Measurements from ENCODE around the gene GLIS1. TPM values are rescaled to one million over a fixed set of nuclear protein-coding genes. Genes with fewer than 3 reads are reported as not detected.

Gene GLIS1
- total RNA-seq, 2 donors from 2014 or later: 0.20 to 0.22 TPM

DNA sequence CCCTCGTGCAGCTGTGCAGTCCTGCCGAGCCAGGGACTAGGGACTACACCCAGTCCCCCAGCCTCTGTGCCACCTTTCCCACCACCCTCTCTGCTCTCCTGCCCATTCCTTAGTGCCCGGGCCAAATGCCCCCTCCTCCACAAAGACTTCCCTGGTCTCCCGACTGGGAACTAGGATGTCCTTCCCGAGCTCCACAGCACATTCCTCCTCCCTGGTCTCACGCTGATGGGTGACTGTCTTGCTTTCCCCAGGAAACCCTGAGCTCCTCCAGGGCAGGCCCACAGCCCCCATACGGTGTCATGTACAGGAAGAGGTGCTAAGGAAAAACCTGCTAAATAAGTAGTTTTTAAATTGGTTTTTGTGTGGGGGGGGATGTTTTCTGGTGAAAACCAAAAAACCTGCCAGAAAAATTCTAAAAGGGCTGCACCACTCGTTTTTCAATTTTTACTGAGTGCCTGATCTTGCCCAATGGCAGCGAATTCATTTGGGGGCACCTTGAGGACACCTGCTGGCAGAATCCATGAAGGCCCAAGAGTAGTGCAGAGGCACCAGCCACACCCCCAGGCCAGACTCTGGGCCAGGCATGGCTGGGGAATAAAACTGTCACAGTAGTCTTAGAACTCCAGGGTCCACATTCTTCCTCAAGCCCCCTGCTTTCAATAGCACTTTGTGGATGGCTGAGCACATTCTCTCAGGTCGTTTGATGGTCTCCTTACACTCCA, 50.4 kb downstream of the GLIS1 start:
- no peak overlapping the region for H3K4me3 ChIP-seq
- TF ChIP-seq, protein P1, sequence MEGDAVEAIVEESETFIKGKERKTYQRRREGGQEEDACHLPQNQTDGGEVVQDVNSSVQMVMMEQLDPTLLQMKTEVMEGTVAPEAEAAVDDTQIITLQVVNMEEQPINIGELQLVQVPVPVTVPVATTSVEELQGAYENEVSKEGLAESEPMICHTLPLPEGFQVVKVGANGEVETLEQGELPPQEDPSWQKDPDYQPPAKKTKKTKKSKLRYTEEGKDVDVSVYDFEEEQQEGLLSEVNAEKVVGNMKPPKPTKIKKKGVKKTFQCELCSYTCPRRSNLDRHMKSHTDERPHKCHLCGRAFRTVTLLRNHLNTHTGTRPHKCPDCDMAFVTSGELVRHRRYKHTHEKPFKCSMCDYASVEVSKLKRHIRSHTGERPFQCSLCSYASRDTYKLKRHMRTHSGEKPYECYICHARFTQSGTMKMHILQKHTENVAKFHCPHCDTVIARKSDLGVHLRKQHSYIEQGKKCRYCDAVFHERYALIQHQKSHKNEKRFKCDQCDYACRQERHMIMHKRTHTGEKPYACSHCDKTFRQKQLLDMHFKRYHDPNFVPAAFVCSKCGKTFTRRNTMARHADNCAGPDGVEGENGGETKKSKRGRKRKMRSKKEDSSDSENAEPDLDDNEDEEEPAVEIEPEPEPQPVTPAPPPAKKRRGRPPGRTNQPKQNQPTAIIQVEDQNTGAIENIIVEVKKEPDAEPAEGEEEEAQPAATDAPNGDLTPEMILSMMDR (IDR thresholded peaks at IDR 0.05): no peak

GRCh38 chr1:53687901-53688300, 51.1 kb downstream of the GLIS1 start:
- Histone ChIP-seq H3K4me3 (no peak overlapping the region), H3K36me3 (no peaks in the 10 kb centered on the region), H3K27ac (no peak overlapping the region), H3K9me3 (no peaks in the 10 kb centered on the region), H3K27me3 (peaks cover 0 to 4% of the 10 kb centered on the region in 2 donors), H3K4me1 (no peaks in the 10 kb centered on the region)
- no peak for DNase-seq (ENCODE audit: low spot score)
- TF ChIP-seq, protein P1 (IDR thresholded peaks at IDR 0.05): no peak

More for the DNA sequence above, 50.4 kb downstream of the GLIS1 start:
- H3K9me3 ChIP-seq: no peaks in the 10 kb centered on the region
- no peaks in the 10 kb centered on the region for H3K36me3 ChIP-seq
- DNase-seq (ENCODE audit: low spot score): no peak
- H3K27ac ChIP-seq: no peak overlapping the region
- no peaks in the 10 kb centered on the region for H3K4me1 ChIP-seq
- peaks cover 0 to 4% of the 10 kb centered on the region in 2 donors for H3K27me3 ChIP-seq

DNA sequence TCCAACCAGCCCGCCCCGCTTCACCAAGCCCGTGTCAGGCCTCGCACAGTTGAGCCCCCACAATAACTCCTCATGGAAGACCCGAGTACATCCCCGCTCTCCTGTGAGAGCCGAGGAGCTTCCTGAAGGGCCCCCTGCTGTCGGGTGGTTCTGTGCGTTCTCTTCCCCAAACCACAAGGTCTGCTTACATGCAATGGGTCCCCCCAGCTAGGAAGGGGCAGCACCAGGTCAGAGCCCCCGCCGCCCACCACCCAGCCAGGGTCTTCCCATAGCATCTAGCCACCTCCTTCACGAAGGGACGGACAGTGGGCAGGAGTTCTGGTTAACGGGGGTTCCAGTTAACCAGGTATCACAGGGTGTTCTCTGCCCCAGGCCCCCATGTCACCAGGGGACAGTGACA, 51.5 kb downstream of the GLIS1 start:
- no peaks in the 10 kb centered on the region for H3K36me3 ChIP-seq
- H3K4me1 ChIP-seq: no peaks in the 10 kb centered on the region
- TF ChIP-seq, protein P1 (IDR thresholded peaks at IDR 0.05): no peak
- DNase-seq (ENCODE audit: low spot score): no peak
- no peaks in the 10 kb centered on the region for H3K9me3 ChIP-seq
- no peak overlapping the region for H3K27ac ChIP-seq
- H3K4me3 ChIP-seq: no peak overlapping the region
- peaks cover 0 to 4% of the 10 kb centered on the region in 2 donors for H3K27me3 ChIP-seq

DNA sequence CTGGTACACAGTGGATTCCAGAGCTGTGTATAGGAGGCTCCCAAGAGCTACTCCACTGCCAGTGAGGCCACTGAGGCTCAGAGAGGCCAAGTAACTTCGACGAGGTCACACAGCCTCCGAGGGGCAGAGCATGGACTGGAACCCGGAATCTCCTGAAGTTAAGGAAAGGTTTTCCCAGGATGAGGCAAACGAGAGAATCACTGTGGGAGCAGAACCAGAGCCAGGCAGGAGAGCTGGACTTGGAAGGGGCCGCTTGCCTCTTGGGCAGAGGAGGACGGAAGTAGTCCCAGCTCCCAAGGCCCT, 52.0 kb downstream of the GLIS1 start:
- Histone ChIP-seq H3K9me3 (no peaks in the 10 kb centered on the region), H3K4me3 (no peak overlapping the region), H3K4me1 (peaks cover 0 to 3% of the 10 kb centered on the region in 2 donors), H3K27me3 (peaks cover 0 to 4% of the 10 kb centered on the region in 2 donors), H3K27ac (no peak overlapping the region), H3K36me3 (no peaks in the 10 kb centered on the region)
- TF ChIP-seq, protein P1 (IDR thresholded peaks at IDR 0.05): no peak
- no peak for DNase-seq (ENCODE audit: low spot score)

DNA sequence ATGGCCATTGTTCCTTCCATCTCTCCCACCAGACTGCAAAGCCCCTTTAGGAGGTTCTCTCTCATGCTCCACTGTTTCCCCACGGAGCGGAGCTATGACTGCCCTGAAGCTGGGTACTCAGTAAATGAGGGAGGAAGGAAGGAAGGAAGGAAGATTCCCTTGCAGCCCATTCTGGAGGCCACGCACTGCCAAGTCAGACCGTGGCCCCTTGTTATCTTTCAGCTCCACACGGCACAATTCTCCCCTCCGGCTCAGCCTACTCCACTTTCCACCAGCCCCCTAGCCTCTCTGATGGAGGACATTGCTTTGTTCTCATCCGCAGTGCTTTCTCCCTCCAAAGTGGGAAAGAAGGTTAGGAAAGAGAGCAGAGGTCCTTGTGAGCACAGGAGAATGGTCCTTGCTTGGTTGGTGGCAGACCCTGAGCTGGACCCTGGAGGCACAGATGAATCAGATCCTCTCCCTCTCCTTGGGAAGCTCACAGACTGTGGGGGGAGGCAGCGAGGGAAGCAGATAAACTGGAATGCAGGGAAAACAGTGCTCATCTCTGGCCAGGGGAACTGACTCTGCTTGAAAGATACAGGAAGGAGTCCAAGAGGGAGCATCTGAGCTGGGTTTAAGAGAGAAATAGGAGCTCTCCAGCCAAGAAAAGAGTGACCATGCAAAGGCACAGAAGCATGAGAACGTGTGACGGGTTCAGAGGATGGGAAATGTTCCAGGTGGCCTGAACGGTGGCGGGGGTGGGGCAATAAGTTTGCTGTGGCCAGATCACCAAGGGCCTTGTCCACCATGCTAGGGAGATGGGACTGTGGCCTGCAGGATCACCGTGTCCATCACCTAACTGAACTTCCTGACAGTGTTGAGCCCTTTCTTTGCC, 52.6 kb downstream of the GLIS1 start:
- H3K9me3 ChIP-seq: no peaks in the 10 kb centered on the region
- H3K4me3 ChIP-seq: no peak overlapping the region
- no peaks in the 10 kb centered on the region for H3K36me3 ChIP-seq
- TF ChIP-seq, protein P1 (IDR thresholded peaks at IDR 0.05): no peak
- no peak overlapping the region for H3K27ac ChIP-seq
- H3K27me3 ChIP-seq: peaks cover 0 to 4% of the 10 kb centered on the region in 2 donors
- no peak for DNase-seq (ENCODE audit: low spot score)
- H3K4me1 ChIP-seq: peaks cover 0 to 8% of the 10 kb centered on the region in 2 donors
